ENCODE data around the gene ZBTB25. TPM values are rescaled to one million over a fixed set of nuclear protein-coding genes. Genes with fewer than 3 reads are reported as not detected.

Gene ZBTB25
- total RNA-seq, 2 experiments from 2014 or later: 18.4 to 35.4 TPM

DNA sequence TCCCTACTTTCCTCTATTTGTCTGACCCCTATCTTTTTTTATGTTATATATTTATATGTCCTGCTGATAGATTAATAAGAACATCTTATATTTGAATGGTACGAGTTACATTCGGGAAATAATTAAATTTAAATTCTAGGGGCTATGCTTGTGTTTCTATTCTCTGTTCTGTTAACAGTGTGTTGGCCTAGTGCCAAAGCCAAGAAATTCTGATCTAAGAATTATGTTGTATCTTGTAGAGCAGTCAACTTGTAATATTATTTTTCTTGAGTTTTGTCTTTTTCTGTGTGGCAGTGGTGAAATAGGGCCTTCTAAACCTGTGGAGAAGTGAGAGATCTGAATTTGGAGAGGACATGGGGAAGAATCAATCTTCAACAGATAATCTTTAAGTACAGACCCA is 27.9 kb upstream of the ZBTB25 start:
- Histone ChIP-seq H3K4me1 (ENCODE audit: insufficient read depth, low read length, poor library complexity, severe bottlenecking) (no peaks in the 10 kb centered on the region), H3K27ac (ENCODE audit: low read depth, low read length, poor library complexity, severe bottlenecking) (no peak overlapping the region), H3K9me2 (ENCODE audit: insufficient read depth, low read length) (no peaks in the 10 kb centered on the region), H3K4me2 (ENCODE audit: low read length) (no peak overlapping the region), H3K4me3 (ENCODE audit: low read depth, low read length, poor library complexity, severe bottlenecking) (no peak overlapping the region), H2AFZ (ENCODE audit: low read length) (no peak overlapping the region), H3K79me2 (ENCODE audit: insufficient read depth, low read depth, low read length) (no peaks in the 10 kb centered on the region), H3K9me3 (ENCODE audit: low read length) (no peaks in the 10 kb centered on the region), H4K20me1 (ENCODE audit: insufficient read depth, low read length) (no peaks in the 10 kb centered on the region), H3K36me3 (ENCODE audit: insufficient read depth, low read length) (no peaks in the 10 kb centered on the region)
- DNase-seq (ENCODE audit: low spot score): no peak
- TF ChIP-seq, protein P1, sequence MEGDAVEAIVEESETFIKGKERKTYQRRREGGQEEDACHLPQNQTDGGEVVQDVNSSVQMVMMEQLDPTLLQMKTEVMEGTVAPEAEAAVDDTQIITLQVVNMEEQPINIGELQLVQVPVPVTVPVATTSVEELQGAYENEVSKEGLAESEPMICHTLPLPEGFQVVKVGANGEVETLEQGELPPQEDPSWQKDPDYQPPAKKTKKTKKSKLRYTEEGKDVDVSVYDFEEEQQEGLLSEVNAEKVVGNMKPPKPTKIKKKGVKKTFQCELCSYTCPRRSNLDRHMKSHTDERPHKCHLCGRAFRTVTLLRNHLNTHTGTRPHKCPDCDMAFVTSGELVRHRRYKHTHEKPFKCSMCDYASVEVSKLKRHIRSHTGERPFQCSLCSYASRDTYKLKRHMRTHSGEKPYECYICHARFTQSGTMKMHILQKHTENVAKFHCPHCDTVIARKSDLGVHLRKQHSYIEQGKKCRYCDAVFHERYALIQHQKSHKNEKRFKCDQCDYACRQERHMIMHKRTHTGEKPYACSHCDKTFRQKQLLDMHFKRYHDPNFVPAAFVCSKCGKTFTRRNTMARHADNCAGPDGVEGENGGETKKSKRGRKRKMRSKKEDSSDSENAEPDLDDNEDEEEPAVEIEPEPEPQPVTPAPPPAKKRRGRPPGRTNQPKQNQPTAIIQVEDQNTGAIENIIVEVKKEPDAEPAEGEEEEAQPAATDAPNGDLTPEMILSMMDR (conservative IDR thresholded peaks at IDR 0.05; ENCODE audit: low read length): no peak
- TF ChIP-seq EZH2phosphoT487 (IDR thresholded peaks at IDR 0.05; ENCODE audit: borderline replicate concordance, low read depth, low read length): no peak
- BruUV-seq (replicated peaks): no TSS peak
- intact Hi-C loops (cut with micrococcal nuclease; ENCODE audit: unreplicated experiment): no loop called here
- CTCF ChIA-PET (ENCODE audit: unreplicated experiment): no interaction called here
- POLR2A ChIA-PET: interaction anchor here (0.8 to 1.1 kb wide), 2 partner anchors 10 to 1577 kb away, joined by 3 to 4 read pairs; no protein-coding TSS in a partner anchor

DNA sequence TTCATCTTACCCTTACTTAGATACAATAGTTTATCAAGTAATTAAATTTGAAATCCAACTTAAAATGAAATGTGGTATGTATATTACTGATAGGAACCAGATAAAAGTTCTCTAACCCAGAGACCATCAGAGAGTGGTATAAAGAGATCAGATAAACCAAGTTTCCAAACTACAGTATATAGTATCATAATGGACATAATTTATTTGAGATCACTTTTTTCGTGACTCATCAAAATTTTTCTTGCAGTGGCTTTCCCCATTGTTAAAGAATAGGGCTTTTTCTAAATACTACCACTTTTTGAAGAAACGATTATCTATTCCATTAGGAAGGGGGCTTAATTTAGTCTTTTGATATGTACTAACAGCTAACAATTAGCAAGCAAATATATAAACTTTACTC is 21.7 kb upstream of the ZBTB25 start:
- Histone ChIP-seq H4K20me1 (ENCODE audit: insufficient read depth, low read length) (peaks cover 5% of the 10 kb centered on the region; the same call in 1 of the 2 replicates), H3K27ac (ENCODE audit: low read depth, low read length, poor library complexity, severe bottlenecking) (no peak overlapping the region), H3K9me3 (ENCODE audit: low read length) (no peaks in the 10 kb centered on the region), H3K4me3 (ENCODE audit: low read depth, low read length, poor library complexity, severe bottlenecking) (no peak overlapping the region), H3K4me1 (ENCODE audit: insufficient read depth, low read length, poor library complexity, severe bottlenecking) (no peaks in the 10 kb centered on the region), H3K79me2 (ENCODE audit: insufficient read depth, low read depth, low read length) (no peaks in the 10 kb centered on the region; the same call in 1 of the 2 replicates), H3K36me3 (ENCODE audit: insufficient read depth, low read length) (peaks cover 44% of the 10 kb centered on the region), H2AFZ (ENCODE audit: low read length) (no peak overlapping the region), H3K9me2 (ENCODE audit: insufficient read depth, low read length) (no peaks in the 10 kb centered on the region), H3K4me2 (ENCODE audit: low read length) (no peak overlapping the region)
- intact Hi-C loops (cut with micrococcal nuclease; ENCODE audit: unreplicated experiment): no loop called here
- TF ChIP-seq, protein P1 (conservative IDR thresholded peaks at IDR 0.05; ENCODE audit: low read length): no peak
- TF ChIP-seq EZH2phosphoT487 (IDR thresholded peaks at IDR 0.05; ENCODE audit: borderline replicate concordance, low read depth, low read length): no peak
- ChIA-PET CTCF (ENCODE audit: unreplicated experiment) (no interaction called here), POLR2A (interaction anchor here (0.6 kb wide), 1 partner anchor 22 kb away, joined by 6 read pairs; no protein-coding TSS in a partner anchor)
- BruUV-seq (replicated peaks): no TSS peak
- no peak for DNase-seq (ENCODE audit: low spot score)

DNA sequence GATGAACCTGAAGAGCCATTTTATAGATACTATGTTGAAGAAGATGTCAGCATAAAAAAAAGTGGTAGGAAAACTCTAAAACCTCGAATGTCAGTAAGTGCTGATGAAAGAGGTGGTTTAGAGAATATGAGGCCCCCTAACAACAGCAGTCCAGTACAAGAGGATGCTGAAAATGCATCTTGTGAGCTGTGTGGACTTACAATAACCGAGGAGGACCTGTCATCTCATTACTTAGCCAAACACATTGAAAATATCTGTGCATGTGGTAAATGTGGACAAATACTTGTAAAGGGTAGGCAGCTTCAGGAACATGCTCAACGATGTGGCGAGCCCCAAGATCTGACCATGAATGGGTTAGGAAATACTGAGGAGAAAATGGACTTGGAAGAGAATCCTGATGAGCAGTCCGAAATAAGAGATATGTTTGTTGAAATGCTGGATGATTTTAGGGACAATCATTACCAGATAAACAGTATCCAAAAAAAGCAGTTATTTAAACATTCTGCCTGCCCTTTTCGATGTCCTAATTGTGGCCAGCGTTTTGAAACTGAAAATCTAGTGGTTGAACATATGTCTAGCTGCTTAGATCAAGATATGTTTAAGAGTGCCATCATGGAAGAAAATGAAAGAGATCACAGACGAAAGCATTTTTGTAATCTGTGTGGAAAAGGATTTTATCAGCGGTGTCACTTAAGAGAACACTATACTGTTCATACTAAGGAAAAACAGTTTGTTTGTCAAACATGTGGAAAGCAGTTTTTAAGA is 19.1 kb upstream of the ZBTB25 start:
- Histone ChIP-seq H3K4me3 (ENCODE audit: low read depth, low read length, poor library complexity, severe bottlenecking) (no peak overlapping the region), H3K9me3 (ENCODE audit: low read length) (no peaks in the 10 kb centered on the region), H3K79me2 (ENCODE audit: insufficient read depth, low read depth, low read length) (peaks cover 19% of the 10 kb centered on the region; the same call in 1 of the 2 replicates), H3K9me2 (ENCODE audit: insufficient read depth, low read length) (no peaks in the 10 kb centered on the region), H3K4me1 (ENCODE audit: insufficient read depth, low read length, poor library complexity, severe bottlenecking) (no peaks in the 10 kb centered on the region), H3K27ac (ENCODE audit: low read depth, low read length, poor library complexity, severe bottlenecking) (no peak overlapping the region), H3K36me3 (ENCODE audit: insufficient read depth, low read length) (peaks cover 44% of the 10 kb centered on the region), H3K4me2 (ENCODE audit: low read length) (no peak overlapping the region), H4K20me1 (ENCODE audit: insufficient read depth, low read length) (peaks cover 5% of the 10 kb centered on the region; the same call in 1 of the 2 replicates), H2AFZ (ENCODE audit: low read length) (no peak overlapping the region)
- ChIA-PET CTCF (ENCODE audit: unreplicated experiment) (no interaction called here), POLR2A (interaction anchor here (1.2 kb wide), 1 partner anchor 135 kb away, joined by 3 read pairs; no protein-coding TSS in a partner anchor)
- no peak for TF ChIP-seq EZH2phosphoT487 (IDR thresholded peaks at IDR 0.05; ENCODE audit: borderline replicate concordance, low read depth, low read length)
- TF ChIP-seq, protein P1 (conservative IDR thresholded peaks at IDR 0.05; ENCODE audit: low read length): no peak
- intact Hi-C loops (cut with micrococcal nuclease; ENCODE audit: unreplicated experiment): no loop called here
- TSS peak; percentile 48 for BruUV-seq (replicated peaks)
- DNase-seq (ENCODE audit: low spot score): no peak

All from OCI-LY7 (cell line).